Common myeloid progenitor, CD34-positive (primary cell): Measurements from ENCODE around the gene CAPRIN1.

ENCODE experiments used
- CTCF ChIA-PET: fragments of 350-600 bp; sonication (Branson Sonifier 250); formaldehyde crosslinking; loops from one replicate; lab custom pipeline; 2021; ENCODE audit warnings: antibody characterized with exemption; lab: Charles Lee
- POLR2A ChIA-PET: fragments of 350-600 bp; sonication (Branson Sonifier 250); formaldehyde crosslinking; loops from one replicate; lab custom pipeline; 2021; ENCODE audit warnings: antibody characterized with exemption; lab: Charles Lee
- DNase-seq, 3 donors: peaks; one replicate each; pipeline versions ENCODE4 v3.0.0 to v3.0.0-alpha.2; 2013
- H3K27ac ChIP-seq, 2 experiments: 1 replicate in 1 of 2; 2 replicates in 1 of 2; pipeline ENCODE4 v1.7.0; 2013; ENCODE audit warnings: inconsistent platforms in 2 of 2, low read length in 2 of 2, mild to moderate bottlenecking in 2 of 2, low read depth in 1 of 2, moderate library complexity in 1 of 2; ENCODE audit not compliant: severe bottlenecking in 2 of 2, insufficient read depth in 1 of 2, poor library complexity in 1 of 2
- H3K27me3 ChIP-seq, 5 experiments: replicated peaks in 2 of 5; 1 replicate in 3 of 5; 2 replicates in 2 of 5; pipeline versions ENCODE4 v1.6.1 to v1.7.0; 2013; ENCODE audit warnings: low read length in 4 of 5, mild to moderate bottlenecking in 2 of 5, moderate library complexity in 2 of 5, inconsistent platforms in 1 of 5; ENCODE audit not compliant: insufficient read depth in 5 of 5, control insufficient read depth in 4 of 5
- H3K36me3 ChIP-seq, 4 experiments: 1 replicate in 2 of 4; 2 replicates in 2 of 4; pipeline versions ENCODE4 v1.6.1 to v1.7.0; 2013; ENCODE audit warnings: low read length in 3 of 4, control low read depth in 1 of 4, mild to moderate bottlenecking in 1 of 4; ENCODE audit not compliant: control insufficient read depth in 4 of 4, insufficient read depth in 4 of 4
- H3K4me1 ChIP-seq, 4 experiments: 1 replicate in 3 of 4; 2 replicates in 1 of 4; pipeline versions ENCODE4 v1.6.1 to v1.7.1; 2013; ENCODE audit warnings: low read length in 3 of 4, mild to moderate bottlenecking in 3 of 4, control low read depth in 1 of 4, inconsistent platforms in 1 of 4, moderate library complexity in 1 of 4; ENCODE audit not compliant: control insufficient read depth in 4 of 4, insufficient read depth in 4 of 4; ENCODE audit errors: control extremely low read depth in 1 of 4
- H3K4me3 ChIP-seq, 7 experiments: 1 replicate in 4 of 7; 2 replicates in 3 of 7; pipeline versions ENCODE4 v1.5.1 to v1.7.0; 2013; ENCODE audit warnings: mild to moderate bottlenecking in 7 of 7, low read length in 6 of 7, moderate library complexity in 6 of 7, inconsistent platforms in 2 of 7, low read depth in 2 of 7, control low read depth in 1 of 7; ENCODE audit not compliant: insufficient read depth in 4 of 7, control insufficient read depth in 1 of 7; ENCODE audit errors: extremely low read depth in 1 of 7
- H3K9me3 ChIP-seq, 5 experiments: 1 replicate in 4 of 5; 2 replicates in 1 of 5; pipeline versions ENCODE4 v1.6.1 to v1.7.1; 2013; ENCODE audit warnings: low read length in 4 of 5, mild to moderate bottlenecking in 2 of 5, inconsistent platforms in 1 of 5, low read depth in 1 of 5, moderate library complexity in 1 of 5; ENCODE audit not compliant: control insufficient read depth in 4 of 5, insufficient read depth in 2 of 5; ENCODE audit errors: control extremely low read depth in 1 of 5
- WGBS: methylation state at CpG from one replicate; pipeline ENCODE4 v1.1.5; 2013; ENCODE audit not compliant: insufficient coverage; 5-methylcytosine and 5-hydroxymethylcytosine counted together

Gene CAPRIN1

DNA sequence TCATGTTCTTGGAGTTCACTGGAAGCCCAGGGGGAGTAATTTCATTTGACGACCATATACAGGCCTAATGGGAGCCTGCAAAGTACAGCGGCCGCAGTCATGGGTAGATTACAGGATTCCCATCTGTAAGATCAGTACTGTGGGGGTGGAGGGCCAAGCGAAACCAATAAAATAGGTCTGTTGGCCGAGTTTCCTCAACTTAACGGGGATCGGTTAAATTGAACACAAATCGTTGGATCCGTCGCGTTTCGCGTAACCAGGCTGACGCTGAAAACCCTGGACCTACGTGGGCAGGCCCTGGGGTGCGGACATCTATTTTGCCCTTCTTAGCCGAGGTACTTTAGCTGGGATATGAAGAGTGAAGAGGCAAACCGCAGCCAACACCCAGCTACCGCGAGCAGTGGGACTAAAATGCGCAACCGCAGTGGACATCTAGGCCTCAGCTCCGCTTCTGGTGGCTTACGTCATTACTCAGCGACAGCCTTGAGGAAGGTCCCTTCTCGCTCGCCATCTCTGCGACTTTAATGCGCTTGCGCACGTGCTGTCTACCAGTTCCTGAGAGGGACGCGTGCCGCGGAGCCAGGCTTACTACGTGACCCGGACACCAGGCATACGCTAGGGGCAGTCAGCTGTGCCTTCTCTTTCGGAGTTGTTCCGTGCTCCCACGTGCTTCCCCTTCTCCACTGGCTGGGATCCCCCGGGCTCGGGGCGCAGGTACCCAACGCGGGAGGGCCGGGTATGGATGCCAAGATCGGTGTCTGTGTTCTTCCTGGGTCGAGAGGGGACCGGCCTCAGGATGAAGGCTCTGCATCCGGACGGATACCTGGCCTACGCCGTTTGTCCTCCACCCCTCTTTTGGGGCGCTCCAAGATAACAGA is 53.8 kb downstream of the CAPRIN1 start, which contains the start of gene NAT10:
Gene NAT10, plus strand, starts transcription at position 551 of the 878 bp plus-strand sequence. CDS start 2,597 bp downstream, outside the sequence.
- Histone ChIP-seq H3K27ac (peak within 1 kb of the TSS; percentile 89 to 97), H3K27me3 (no peaks in the 10 kb centered on the region), H3K36me3 (peaks cover 15 to 46% (median 31%) of the 10 kb centered on the region in 4 experiments), H3K9me3 (no peaks in the 10 kb centered on the region), H3K4me1 (peaks cover 13 to 24% (median 20%) of the 10 kb centered on the region in 4 experiments), H3K4me3 (peak within 1 kb of the TSS; percentile 63 to 96 (median 90))
- POLR2A ChIA-PET: interaction anchor here (0.7 to 1.2 kb wide), 3 partner anchors 11 to 845 kb away, joined by 3 to 4 read pairs (median 3); partner anchors contain the start of gene CAPRIN1
- WGBS: under 1% methylated on average over 52 of the region's 55 CpGs
- peak; percentile 100 for DNase-seq
- CTCF ChIA-PET: interaction anchor here (0.9 to 2.0 kb wide), 4 partner anchors 10 to 363 kb away, joined by 3 to 8 read pairs (median 4); no protein-coding TSS in a partner anchor

DNA sequence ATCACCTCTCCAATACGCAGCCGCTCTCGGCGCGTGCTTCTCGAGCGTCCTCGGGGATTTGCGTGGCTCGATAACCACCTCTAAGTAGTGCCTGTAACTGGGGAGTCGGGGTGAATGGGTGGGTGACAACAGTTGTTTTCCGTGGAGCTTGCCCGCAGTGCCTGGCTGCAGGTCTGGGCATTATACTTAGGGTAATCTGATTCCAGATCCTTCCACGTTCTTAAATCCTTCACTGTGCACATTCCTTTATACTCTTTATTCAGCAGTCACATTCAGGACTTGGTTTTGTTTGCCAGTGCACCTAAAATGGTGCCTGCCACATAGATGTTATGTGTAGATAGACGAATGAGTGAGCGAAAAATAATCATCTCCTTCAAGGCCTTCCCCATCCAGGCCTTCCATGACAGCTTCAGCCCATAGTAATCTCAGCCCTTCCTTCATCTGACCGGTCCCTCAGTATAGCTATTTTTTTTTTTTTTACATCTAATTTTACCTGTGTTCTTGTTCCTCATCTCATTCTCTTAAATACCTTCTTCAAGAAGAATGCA is 54.5 kb downstream of the CAPRIN1 start:
- Histone ChIP-seq H3K9me3 (no peaks in the 10 kb centered on the region), H3K4me3 (peak overlapping the region; percentile 63 to 96 (median 90)), H3K4me1 (peaks cover 13 to 24% (median 20%) of the 10 kb centered on the region in 4 experiments), H3K27ac (peak overlapping the region; percentile 89 to 97), H3K36me3 (peaks cover 13 to 47% (median 31%) of the 10 kb centered on the region in 4 experiments), H3K27me3 (no peaks in the 10 kb centered on the region)
- ChIA-PET POLR2A (interaction anchor here (0.7 to 1.2 kb wide), 4 partner anchors 12 to 846 kb away, joined by 3 to 5 read pairs (median 4); partner anchors contain the start of gene CAPRIN1), CTCF (interaction anchor here (0.8 to 2.0 kb wide), 4 partner anchors 17 to 362 kb away, joined by 3 to 6 read pairs (median 4); no protein-coding TSS in a partner anchor)
- 1% methylated on average over 12 of the region's 17 CpGs for WGBS
- DNase-seq: peak; percentile 13 to 59 (median 46)

DNA sequence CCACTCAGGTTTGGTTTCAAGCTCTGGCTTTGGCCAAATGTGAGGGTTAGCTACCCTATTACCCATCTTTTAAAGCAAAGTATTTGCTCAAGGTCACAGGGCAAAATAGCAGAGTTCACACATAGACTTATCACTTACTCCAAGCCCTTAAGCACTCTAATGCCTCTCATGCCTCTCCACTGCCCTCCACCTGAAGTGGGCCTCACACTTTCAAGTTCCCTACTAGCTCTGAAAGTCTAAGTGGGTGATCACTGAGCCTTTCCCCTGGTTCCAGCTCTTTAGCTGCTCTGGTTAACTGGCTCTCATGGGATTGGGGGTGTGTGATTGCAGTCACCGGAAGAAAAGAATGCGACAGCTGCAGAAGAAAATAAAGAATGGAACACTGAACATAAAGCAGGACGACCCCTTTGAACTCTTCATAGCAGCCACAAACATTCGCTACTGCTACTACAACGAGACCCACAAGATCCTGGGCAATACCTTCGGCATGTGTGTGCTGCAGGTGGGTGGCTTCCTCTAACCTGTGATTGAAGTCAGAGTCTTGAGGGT is 60.3 kb downstream of the CAPRIN1 start:
- H3K4me1 ChIP-seq: peaks cover 0 to 4% (median 1%) of the 10 kb centered on the region in 4 experiments
- ChIA-PET CTCF (interaction anchor here (1.4 to 2.3 kb wide), 2 partner anchors 11 to 16 kb away, joined by 4 to 9 read pairs; no protein-coding TSS in a partner anchor), POLR2A (no interaction called here)
- H3K27ac ChIP-seq: no peak overlapping the region
- H3K4me3 ChIP-seq: no peak overlapping the region
- H3K36me3 ChIP-seq: peaks cover 22 to 84% (median 71%) of the 10 kb centered on the region in 4 experiments
- DNase-seq: no peak
- H3K27me3 ChIP-seq: no peaks in the 10 kb centered on the region
- whole genome bisulfite sequencing: 95% methylated on average over 6 of the region's 6 CpGs
- no peaks in the 10 kb centered on the region for H3K9me3 ChIP-seq

DNA sequence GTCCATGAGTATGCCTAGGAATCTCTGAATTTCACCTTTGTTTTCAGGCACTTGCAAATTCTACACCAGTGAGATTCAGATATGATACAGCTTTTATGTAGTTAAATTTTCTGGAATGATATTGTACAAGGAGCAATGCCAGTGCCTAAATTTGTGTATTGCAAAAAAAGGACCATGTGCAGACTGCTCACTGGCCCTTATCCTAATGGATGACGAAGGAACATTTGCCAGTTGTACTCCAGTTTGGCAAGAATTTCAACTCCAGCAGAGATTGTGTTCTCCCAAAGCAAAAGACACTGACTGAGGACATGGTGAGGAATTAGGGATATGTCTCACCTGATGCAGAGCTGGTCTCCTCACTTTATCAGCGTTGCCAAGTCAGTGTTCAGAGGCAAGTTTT is 62.5 kb downstream of the CAPRIN1 start:
- WGBS: 100% methylated on average over 2 of the region's 2 CpGs
- no peak for DNase-seq
- POLR2A ChIA-PET: no interaction called here
- no peaks in the 10 kb centered on the region for H3K27me3 ChIP-seq
- no peak overlapping the region for H3K27ac ChIP-seq
- H3K9me3 ChIP-seq: no peaks in the 10 kb centered on the region
- H3K4me3 ChIP-seq: no peak overlapping the region
- CTCF ChIA-PET: interaction anchor here (0.9 to 2.3 kb wide), 2 partner anchors 19 to 35 kb away, joined by 3 to 9 read pairs; no protein-coding TSS in a partner anchor
- peaks cover 23 to 96% (median 78%) of the 10 kb centered on the region in 4 experiments for H3K36me3 ChIP-seq
- no peaks in the 10 kb centered on the region for H3K4me1 ChIP-seq

DNA sequence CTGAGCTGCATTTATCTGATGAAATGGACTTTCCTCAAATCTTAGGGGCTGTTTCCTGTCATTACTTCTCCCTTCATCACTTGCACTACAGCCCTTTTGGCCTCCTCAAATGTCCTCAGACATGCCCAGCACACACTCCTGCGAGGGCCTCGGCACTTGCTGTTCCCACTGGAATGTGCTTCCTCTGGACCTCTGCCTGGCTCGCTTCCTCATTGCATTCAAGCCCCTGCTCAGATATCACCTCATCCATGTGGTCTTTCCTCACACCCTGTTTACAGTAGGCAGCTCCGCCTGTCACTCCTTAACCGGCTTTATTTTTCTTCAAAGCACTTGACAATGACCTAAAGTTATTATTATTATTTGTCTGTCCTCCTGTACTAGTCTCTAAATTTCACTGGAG is 62.9 kb downstream of the CAPRIN1 start:
- Histone ChIP-seq H3K27me3 (no peaks in the 10 kb centered on the region), H3K36me3 (peaks cover 23 to 96% (median 76%) of the 10 kb centered on the region in 4 experiments), H3K4me1 (no peaks in the 10 kb centered on the region), H3K27ac (no peak overlapping the region), H3K9me3 (no peaks in the 10 kb centered on the region), H3K4me3 (no peak overlapping the region)
- WGBS: 100% methylated on average over 3 of the region's 5 CpGs
- ChIA-PET CTCF (interaction anchor here (0.9 kb wide), 1 partner anchor 36 kb away, joined by 3 read pairs; no protein-coding TSS in a partner anchor), POLR2A (no interaction called here)
- no peak for DNase-seq

DNA sequence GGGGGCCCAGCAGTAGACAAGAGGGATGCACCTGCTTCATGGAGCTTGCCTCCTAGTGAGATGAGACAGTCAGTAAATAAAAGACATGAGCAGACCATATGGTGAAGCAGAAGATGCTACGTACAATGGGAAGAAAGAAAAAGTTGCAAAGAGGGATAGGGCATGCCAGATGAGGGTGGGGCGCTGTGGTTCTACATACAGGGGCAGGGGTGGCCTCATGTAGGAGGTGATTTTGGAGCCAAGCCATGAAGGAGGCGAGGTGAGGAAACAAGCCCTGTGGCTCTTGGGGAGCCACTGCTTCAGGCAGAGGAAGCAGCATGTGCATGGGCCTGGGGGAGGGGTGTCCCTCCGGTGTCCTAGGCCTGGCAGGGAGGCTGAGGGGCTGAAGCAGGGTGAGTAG is 69.1 kb downstream of the CAPRIN1 start:
- peaks cover 24 to 92% (median 65%) of the 10 kb centered on the region in 4 experiments for H3K36me3 ChIP-seq
- no peaks in the 10 kb centered on the region for H3K27me3 ChIP-seq
- H3K9me3 ChIP-seq: no peaks in the 10 kb centered on the region
- CTCF ChIA-PET: no interaction called here
- no peak for DNase-seq
- H3K4me3 ChIP-seq: no peak overlapping the region
- WGBS: 100% methylated on average over 3 of the region's 4 CpGs
- no peaks in the 10 kb centered on the region for H3K4me1 ChIP-seq
- no peak overlapping the region for H3K27ac ChIP-seq
- POLR2A ChIA-PET: no interaction called here
